ENCODE results near the gene NFKBIL1.
A peak's percentile ranks its signal among the peaks of the same experiment; 100 is the strongest.

DNA sequence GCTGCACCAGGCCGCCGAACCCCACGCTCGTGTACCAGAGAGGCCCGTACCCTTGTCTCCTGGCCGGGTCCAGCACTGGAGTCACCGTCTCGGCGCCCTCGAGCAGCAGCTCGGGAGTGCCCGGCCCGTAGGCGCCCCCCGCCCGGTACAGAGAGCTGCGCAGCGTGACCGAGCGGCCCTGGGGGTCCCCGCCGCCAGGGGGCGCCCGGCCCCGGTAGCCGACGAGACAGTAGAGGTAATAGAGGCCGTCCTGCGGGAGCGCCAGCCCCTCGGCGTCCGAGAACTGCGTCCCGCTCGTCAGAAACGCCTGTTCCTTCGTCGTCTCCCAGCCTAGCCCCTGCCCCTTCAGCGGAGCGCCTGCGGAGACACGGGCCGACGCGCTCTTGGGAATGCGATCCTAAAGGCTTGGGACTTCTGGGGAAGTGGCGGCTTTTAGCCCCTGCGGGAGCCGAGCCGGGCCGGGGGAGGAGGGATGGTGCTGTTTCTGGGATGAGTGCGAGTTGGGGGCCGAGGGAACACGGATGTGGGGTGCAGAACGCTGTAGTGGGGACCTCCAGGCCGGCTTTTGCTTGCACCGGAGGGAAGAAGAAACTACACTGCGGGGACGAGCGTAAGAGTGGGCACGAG lies 33.5 kb downstream of the NFKBIL1 start:
- TF ChIP-seq, protein P1, sequence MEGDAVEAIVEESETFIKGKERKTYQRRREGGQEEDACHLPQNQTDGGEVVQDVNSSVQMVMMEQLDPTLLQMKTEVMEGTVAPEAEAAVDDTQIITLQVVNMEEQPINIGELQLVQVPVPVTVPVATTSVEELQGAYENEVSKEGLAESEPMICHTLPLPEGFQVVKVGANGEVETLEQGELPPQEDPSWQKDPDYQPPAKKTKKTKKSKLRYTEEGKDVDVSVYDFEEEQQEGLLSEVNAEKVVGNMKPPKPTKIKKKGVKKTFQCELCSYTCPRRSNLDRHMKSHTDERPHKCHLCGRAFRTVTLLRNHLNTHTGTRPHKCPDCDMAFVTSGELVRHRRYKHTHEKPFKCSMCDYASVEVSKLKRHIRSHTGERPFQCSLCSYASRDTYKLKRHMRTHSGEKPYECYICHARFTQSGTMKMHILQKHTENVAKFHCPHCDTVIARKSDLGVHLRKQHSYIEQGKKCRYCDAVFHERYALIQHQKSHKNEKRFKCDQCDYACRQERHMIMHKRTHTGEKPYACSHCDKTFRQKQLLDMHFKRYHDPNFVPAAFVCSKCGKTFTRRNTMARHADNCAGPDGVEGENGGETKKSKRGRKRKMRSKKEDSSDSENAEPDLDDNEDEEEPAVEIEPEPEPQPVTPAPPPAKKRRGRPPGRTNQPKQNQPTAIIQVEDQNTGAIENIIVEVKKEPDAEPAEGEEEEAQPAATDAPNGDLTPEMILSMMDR (IDR thresholded peaks at IDR 0.05) = peak; percentile 90
- TF ChIP-seq FOXJ3 (CRISPR knock-in tag; IDR thresholded peaks at IDR 0.05) = no peak
- TF ChIP-seq EZH2phosphoT487 (IDR thresholded peaks at IDR 0.05; ENCODE audit: borderline replicate concordance, low read depth) = no peak
- no peak for TF ChIP-seq NFIC (IDR thresholded peaks at IDR 0.05; ENCODE audit: borderline replicate concordance)
- no peak for TF ChIP-seq SIN3A (IDR thresholded peaks at IDR 0.05; ENCODE audit: borderline replicate concordance, low read depth, low read length)
- TF ChIP-seq, protein P2, sequence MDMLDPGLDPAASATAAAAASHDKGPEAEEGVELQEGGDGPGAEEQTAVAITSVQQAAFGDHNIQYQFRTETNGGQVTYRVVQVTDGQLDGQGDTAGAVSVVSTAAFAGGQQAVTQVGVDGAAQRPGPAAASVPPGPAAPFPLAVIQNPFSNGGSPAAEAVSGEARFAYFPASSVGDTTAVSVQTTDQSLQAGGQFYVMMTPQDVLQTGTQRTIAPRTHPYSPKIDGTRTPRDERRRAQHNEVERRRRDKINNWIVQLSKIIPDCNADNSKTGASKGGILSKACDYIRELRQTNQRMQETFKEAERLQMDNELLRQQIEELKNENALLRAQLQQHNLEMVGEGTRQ (IDR thresholded peaks at IDR 0.05; ENCODE audit: borderline replicate concordance, low read depth, low read length) = no peak
- 0 out of 2 replicates have a peak, but pooled peaks have one; percentile 42 for TF ChIP-seq YY1 (IDR thresholded peaks at IDR 0.05; ENCODE audit: low read depth)
- TF ChIP-seq, protein P3, sequence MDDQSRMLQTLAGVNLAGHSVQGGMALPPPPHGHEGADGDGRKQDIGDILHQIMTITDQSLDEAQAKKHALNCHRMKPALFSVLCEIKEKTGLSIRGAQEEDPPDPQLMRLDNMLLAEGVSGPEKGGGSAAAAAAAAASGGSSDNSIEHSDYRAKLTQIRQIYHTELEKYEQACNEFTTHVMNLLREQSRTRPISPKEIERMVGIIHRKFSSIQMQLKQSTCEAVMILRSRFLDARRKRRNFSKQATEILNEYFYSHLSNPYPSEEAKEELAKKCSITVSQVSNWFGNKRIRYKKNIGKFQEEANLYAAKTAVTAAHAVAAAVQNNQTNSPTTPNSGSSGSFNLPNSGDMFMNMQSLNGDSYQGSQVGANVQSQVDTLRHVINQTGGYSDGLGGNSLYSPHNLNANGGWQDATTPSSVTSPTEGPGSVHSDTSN (IDR thresholded peaks at IDR 0.05) = no peak
- peak; percentile 61 for TF ChIP-seq TAF1 (IDR thresholded peaks at IDR 0.05; ENCODE audit: borderline replicate concordance, low read depth, low read length)
